GM18858 (cell line): ENCODE measurements around the gene C6orf132.
"Not testable (repeated sequence)": the region's sequence is repeated elsewhere in the genome, so short reads cannot be mapped to it uniquely, and the experiment has no call there.

Experiments
- ATAC-seq: cut with Tn5 transposase; IDR thresholded peaks from one replicate; pipeline ENCODE4 v1.9.1; 2021; ENCODE audit not compliant: unreplicated experiment

Gene C6orf132

GRCh38 chr6:42142118-42142835, at the start of gene C6orf132:
Gene C6orf132, minus strand, starts transcription at chr6:42142620. Its CDS starts 176 bp downstream, at chr6:42142444.
- ATAC-seq, result no peak

GRCh38 chr6:42190554-42191183, 48.2 kb upstream of the C6orf132 start:
- no peak for ATAC-seq

- ATAC-seq, result no peak
Observed at GRCh38 chr6:42188406-42188805, 46.0 kb upstream of the C6orf132 start.

GRCh38 chr6:42185597-42185996, 43.2 kb upstream of the C6orf132 start:
- ATAC-seq, result no peak

- ATAC-seq, result no peak
Observed at GRCh38 chr6:42184475-42184874, 42.1 kb upstream of the C6orf132 start.

- ATAC-seq, result no peak
Observed at GRCh38 chr6:42182101-42182500, 39.7 kb upstream of the C6orf132 start.

GRCh38 chr6:42179945-42180313, 37.5 kb upstream of the C6orf132 start:
- no peak for ATAC-seq

GRCh38 chr6:42179261-42179944, 37.0 kb upstream of the C6orf132 start:
- ATAC-seq, result no peak

GRCh38 chr6:42177514-42178364, 35.3 kb upstream of the C6orf132 start:
- ATAC-seq, result no peak

- no peak for ATAC-seq
Observed at GRCh38 chr6:42176981-42177380, 34.6 kb upstream of the C6orf132 start.

GRCh38 chr6:42175860-42176259, 33.4 kb upstream of the C6orf132 start:
- ATAC-seq, result no peak

- no peak for ATAC-seq
Observed at GRCh38 chr6:42173101-42173500, 30.7 kb upstream of the C6orf132 start, which contains the start of gene GUCA1A. Gene GUCA1A, plus strand, starts transcription at chr6:42173364. Its CDS starts 250 bp downstream, at chr6:42173614.

GRCh38 chr6:42171813-42172581, 29.6 kb upstream of the C6orf132 start:
- ATAC-seq, result no peak

GRCh38 chr6:42169780-42170179, 27.4 kb upstream of the C6orf132 start:
- not testable (repeated sequence) for ATAC-seq

GRCh38 chr6:42168650-42169049, 26.2 kb upstream of the C6orf132 start:
- no peak for ATAC-seq

GRCh38 chr6:42166444-42167141, 24.2 kb upstream of the C6orf132 start:
- no peak for ATAC-seq

GRCh38 chr6:42165016-42165415, 22.6 kb upstream of the C6orf132 start:
- no peak for ATAC-seq

GRCh38 chr6:42163981-42164380, 21.6 kb upstream of the C6orf132 start:
- no peak for ATAC-seq

GRCh38 chr6:42162812-42163211, 20.4 kb upstream of the C6orf132 start:
- ATAC-seq, result no peak

GRCh38 chr6:42162384-42162783, 20.0 kb upstream of the C6orf132 start:
- ATAC-seq, result no peak
